Measurements from ENCODE around the gene GOLGA8N.

The GOLGA8N gene

DNA sequence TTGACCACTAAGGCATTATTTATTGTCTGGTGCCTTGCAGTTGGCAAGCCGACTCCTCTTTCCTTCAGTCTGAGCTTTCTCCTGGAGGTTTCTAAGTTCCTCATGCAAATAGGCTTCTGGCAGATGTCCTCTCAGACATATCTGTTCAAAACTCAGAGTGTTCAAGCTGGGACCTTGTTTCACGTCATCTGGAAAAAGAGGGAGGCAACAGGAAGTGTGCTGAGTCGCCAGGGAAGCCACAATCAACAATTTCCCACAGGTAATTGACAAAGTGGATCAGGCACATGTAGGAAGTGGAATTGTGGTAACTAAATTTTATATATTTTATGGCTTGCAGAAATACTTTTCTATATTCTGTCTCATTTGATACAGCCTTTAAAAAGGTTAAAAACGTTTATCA is 62.8 kb downstream of the GOLGA8N start:
- Histone ChIP-seq H3K9me3 (ENCODE audit: low read length) (no peaks in the 10 kb centered on the region), H3K9ac (ENCODE audit: low read length) (no peak overlapping the region), H3K4me3 (ENCODE audit: low read depth in 1 of 2, low read length in 2 of 2) (no peak overlapping the region), H3K27me3 (ENCODE audit: control insufficient read depth in 1 of 2, insufficient read depth in 2 of 2, low read length in 2 of 2) (no peaks in the 10 kb centered on the region), H3K4me1 (ENCODE audit: insufficient read depth, low read length) (peaks cover 6% of the 10 kb centered on the region), H3K36me3 (ENCODE audit: insufficient read depth, low read length) (no peaks in the 10 kb centered on the region), H3K27ac (ENCODE audit: low read depth, low read length) (no peak overlapping the region)

DNA sequence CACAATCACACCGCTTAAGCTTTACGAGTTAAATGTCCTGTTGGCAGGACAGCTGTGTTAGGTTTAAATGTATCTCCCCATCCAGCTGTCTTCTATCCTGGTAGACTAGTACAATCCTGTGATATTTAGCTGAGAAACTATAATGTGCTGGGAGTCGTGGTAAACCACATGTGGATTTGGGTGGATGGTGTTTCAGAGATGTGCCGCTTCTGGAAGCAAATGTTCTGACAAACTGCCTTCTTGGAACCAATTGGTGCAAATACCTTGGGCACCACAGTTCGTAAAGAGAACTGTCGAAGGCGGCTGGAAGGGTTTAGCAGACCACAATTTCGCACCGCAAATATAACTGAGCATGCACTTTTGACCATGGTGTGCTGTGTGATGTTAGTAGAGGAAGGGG is 63.2 kb downstream of the GOLGA8N start:
- H3K4me1 ChIP-seq (ENCODE audit: insufficient read depth, low read length): peaks cover 6% of the 10 kb centered on the region
- H3K27me3 ChIP-seq (ENCODE audit: control insufficient read depth in 1 of 2, insufficient read depth in 2 of 2, low read length in 2 of 2): no peaks in the 10 kb centered on the region
- no peaks in the 10 kb centered on the region for H3K36me3 ChIP-seq (ENCODE audit: insufficient read depth, low read length)
- no peak overlapping the region for H3K27ac ChIP-seq (ENCODE audit: low read depth, low read length)
- no peak overlapping the region for H3K4me3 ChIP-seq (ENCODE audit: low read depth in 1 of 2, low read length in 2 of 2)
- H3K9ac ChIP-seq (ENCODE audit: low read length): no peak overlapping the region
- H3K9me3 ChIP-seq (ENCODE audit: low read length): no peaks in the 10 kb centered on the region

All from muscle layer of colon (tissue), 2 donors.